GM19452 (cell line): Measurements from ENCODE around the gene HPS1.

Experiments used
- ATAC-seq: cut with Tn5 transposase; IDR thresholded peaks from one replicate; pipeline ENCODE4 v1.9.1; 2021; ENCODE audit not compliant: unreplicated experiment

The HPS1 gene

GRCh38 chr10:98370831-98371820, 75.6 kb downstream of the HPS1 start:
- no peak for ATAC-seq

GRCh38 chr10:98369801-98370200, 76.9 kb downstream of the HPS1 start:
- ATAC-seq, result no peak

GRCh38 chr10:98368644-98369043, 78.1 kb downstream of the HPS1 start:
- no peak for ATAC-seq

- ATAC-seq, result no peak
Measured at GRCh38 chr10:98367604-98368451, 78.9 kb downstream of the HPS1 start.
